Lung (tissue), 12 donors: ENCODE data around the gene NKAP. TPM values are rescaled to one million over a fixed set of nuclear protein-coding genes. Genes with fewer than 3 reads are reported as not detected.

Experiments
- ATAC-seq: fragments of 200-7000 bp; cut with Tn5 transposase; one replicate; pipeline ENCODE4 v1.9.1; 2020; ENCODE audit warnings: moderate number of reproducible peaks; ENCODE audit not compliant: insufficient read depth, low FRiP score
- DNase-seq, 3 donors: peaks; one replicate each; pipeline ENCODE4 v3.0.0-alpha.2; 2013 to 2017
- H3K27ac ChIP-seq, 2 donors: one replicate each; pipeline ENCODE4 v1.5.1; 2013; ENCODE audit warnings: mild to moderate bottlenecking in 2 of 2, moderate library complexity in 2 of 2, control low read depth in 1 of 2, inconsistent platforms in 1 of 2, low read depth in 1 of 2, low read length in 1 of 2
- H3K27me3 ChIP-seq, 3 donors: one replicate each; pipeline ENCODE4 v1.5.1; 2013; ENCODE audit warnings: low read length in 2 of 3; ENCODE audit not compliant: control insufficient read depth in 3 of 3, insufficient read depth in 3 of 3
- H3K36me3 ChIP-seq, 4 donors: one replicate each; pipeline ENCODE4 v1.5.1; 2013; ENCODE audit warnings: low read length in 4 of 4, mild to moderate bottlenecking in 1 of 4, moderate library complexity in 1 of 4; ENCODE audit not compliant: control insufficient read depth in 4 of 4, insufficient read depth in 4 of 4
- H3K4me1 ChIP-seq, 5 donors: one replicate each; pipeline ENCODE4 v1.5.1; 2013; ENCODE audit warnings: low read length in 5 of 5, mild to moderate bottlenecking in 2 of 5, moderate library complexity in 1 of 5; ENCODE audit not compliant: control insufficient read depth in 5 of 5, insufficient read depth in 5 of 5
- H3K4me3 ChIP-seq: one replicate; pipeline ENCODE4 v1.5.1; 2013; ENCODE audit warnings: mild to moderate bottlenecking, control low read depth, moderate library complexity
- H3K9ac ChIP-seq, 2 donors: one replicate each; pipeline ENCODE4 v1.5.1; 2013; ENCODE audit warnings: low read length in 2 of 2, control low read depth in 1 of 2; ENCODE audit not compliant: insufficient read depth in 1 of 2
- H3K9me3 ChIP-seq, 4 donors: one replicate each; pipeline ENCODE4 v1.5.1; 2013; ENCODE audit warnings: low read length in 3 of 4, mild to moderate bottlenecking in 1 of 4, moderate library complexity in 1 of 4; ENCODE audit not compliant: control insufficient read depth in 4 of 4, insufficient read depth in 3 of 4
- CTCF ChIP-seq: IDR thresholded peaks from 2 replicates; pipeline ENCODE4 v1.5.1; 2012; ENCODE audit warnings: mild to moderate bottlenecking; ENCODE audit errors: control extremely low read depth, extremely low read depth
- WGBS, 2 donors: extraction: QIAGEN DNeasy Blood & Tissue Kit; methylation state at CpG; one replicate each; pipeline ENCODE4 v1.1.7; 2013; 5-methylcytosine and 5-hydroxymethylcytosine counted together
- polyA plus RNA-seq, 2 donors: library from polyadenylated mRNA; stranded (reverse); fragments of 200-250 nt; gene quantifications; one replicate each; pipeline ENCODE4 v1.2.1, GENCODE V29; 2013
- total RNA-seq, 2 donors: library from RNA; depleted of rRNA in 1 of 2; stranded (reverse); fragments of >200 nt in 1 of 2; gene quantifications; one replicate each; pipeline ENCODE4 v1.2.1, GENCODE V29; 2014 to 2021
- donor health status: control.
- donor health status: control.
- donor health status: Bipolar disorder and iron deficiency.
- donor health status: healthy.
- donor health status: DM: yes; HTN: yes; CAD: no.

Gene NKAP
- total and polyA plus RNA-seq, 4 donors: 4.7 to 9.8 (median 8.4) TPM

- Histone ChIP-seq H3K27ac (peak overlapping the region; percentile 79 to 91), H3K27me3 (no peaks in the 10 kb centered on the region), H3K9ac (peak overlapping the region; percentile 78 to 81), H3K4me3 (peak overlapping the region; percentile 33), H3K9me3 (peaks cover 0 to 6% (median 0%) of the 10 kb centered on the region in 4 donors), H3K4me1 (peaks cover 0 to 8% (median 0%) of the 10 kb centered on the region in 5 donors), H3K36me3 (peaks cover 0 to 3% (median 0%) of the 10 kb centered on the region in 4 donors)
- WGBS, 2 donors: 0 to 35% methylated on average over 24 to 26 of the region's 26 CpGs
- DNase-seq (no peak), ATAC-seq (peak; percentile 16)
- no peak for TF ChIP-seq CTCF
Measured at GRCh38 chrX:119871245-119871598, 72.3 kb downstream of the NKAP start.

Other genes starting within 250 kb of the NKAP start
- 1 to 10 TPM; 1.4 to 5.8 TPM for gene SOWAHD, start 185.2 kb downstream of the NKAP start, total RNA-seq
- 1 to 10 TPM; 3.0 TPM for gene SOWAHD, start 185.2 kb downstream of the NKAP start, polyA plus RNA-seq
- 1,000 to 10,000 TPM in 1 of 2 donors, 100 to 1,000 TPM in 1; 662 to 1,097 TPM for gene RPL39, start 152.1 kb downstream of the NKAP start, total RNA-seq
- over 10,000 TPM in 1 of 2 donors, 1,000 to 10,000 TPM in 1; 4,331 to 10,699 TPM for gene RPL39, start 152.1 kb downstream of the NKAP start, polyA plus RNA-seq
- 1 to 10 TPM; 5.5 to 8.5 TPM for gene UPF3B, start 90.8 kb downstream of the NKAP start, total RNA-seq
- 10 to 100 TPM in 1 of 2 donors, 1 to 10 TPM in 1; 5.0 to 11.7 TPM for gene UPF3B, start 90.8 kb downstream of the NKAP start, polyA plus RNA-seq
- gene RNF113A, start 72.0 kb downstream of the NKAP start, total RNA-seq: 10 to 100 TPM; 11.0 to 13.5 TPM
- 10 to 100 TPM; 16.3 to 17.0 TPM for gene RNF113A, start 72.0 kb downstream of the NKAP start, polyA plus RNA-seq
- gene NDUFA1, start 71.9 kb downstream of the NKAP start, total RNA-seq: 10 to 100 TPM; 37.1 to 74.9 TPM
- gene NDUFA1, start 71.9 kb downstream of the NKAP start, polyA plus RNA-seq: 100 to 1,000 TPM; 100 to 247 TPM
- 1 to 10 TPM; 7.2 to 7.9 TPM for gene AKAP14, start 47.9 kb downstream of the NKAP start, total RNA-seq
- 10 to 100 TPM in 1 of 2 donors, 1 to 10 TPM in 1; 7.6 to 10.4 TPM for gene AKAP14, start 47.9 kb downstream of the NKAP start, polyA plus RNA-seq
- gene RHOXF2B, start 133.9 kb upstream of the NKAP start, total RNA-seq: under 1 TPM in 1 of 2 donors, not detected in 1; 0.12 TPM
- gene RHOXF2B, start 133.9 kb upstream of the NKAP start, polyA plus RNA-seq: not detected
- gene RHOXF1, start 172.2 kb upstream of the NKAP start, total RNA-seq: not detected
- gene RHOXF1, start 172.2 kb upstream of the NKAP start, polyA plus RNA-seq: under 1 TPM in 1 of 2 donors, not detected in 1; 0.37 TPM
- not detected for gene RHOXF2, start 214.9 kb upstream of the NKAP start, total RNA-seq
- gene RHOXF2, start 214.9 kb upstream of the NKAP start, polyA plus RNA-seq: not detected